GM18520 (cell line): ENCODE measurements around the gene UBAP1L.

Source experiments
- ATAC-seq: cut with Tn5 transposase; IDR thresholded peaks from one replicate; pipeline ENCODE4 v1.9.1; 2021; ENCODE audit not compliant: unreplicated experiment

The UBAP1L gene

GRCh38 chr15:65067317-65067644 lies 47.7 kb downstream of the UBAP1L start:
- ATAC-seq, result no peak

DNA sequence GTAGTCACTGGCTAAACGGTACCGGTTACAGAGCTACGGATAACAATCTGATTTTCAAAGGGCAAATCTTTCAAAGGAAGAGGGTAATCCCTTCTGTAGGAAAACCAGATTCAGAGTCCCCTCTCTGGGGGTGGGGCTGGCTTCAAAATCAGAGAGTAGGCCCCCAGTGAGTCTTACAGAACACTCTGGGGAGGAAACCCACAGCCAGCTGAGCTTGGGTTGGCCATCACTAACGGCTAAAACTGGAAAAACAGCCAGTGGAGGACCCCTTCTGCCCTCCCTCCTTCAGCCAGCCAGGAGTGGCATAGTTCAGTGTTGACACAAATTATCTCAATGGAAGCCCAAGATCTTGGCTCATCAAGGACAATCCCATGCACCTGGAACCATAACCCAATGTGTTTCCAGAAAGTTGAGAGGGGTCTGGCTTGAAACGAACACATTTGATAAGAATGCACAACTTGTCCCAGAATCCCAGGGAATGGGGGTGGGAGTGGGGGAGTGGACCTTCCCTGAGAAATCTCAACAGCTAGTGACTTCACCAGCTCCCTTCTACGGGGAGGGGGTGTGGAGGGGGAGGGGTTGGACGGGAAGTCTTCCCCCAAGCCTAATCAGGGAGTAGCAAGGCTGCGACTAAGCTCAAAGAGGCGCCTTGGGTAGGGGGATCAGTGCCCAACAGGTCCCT lies 48.2 kb downstream of the UBAP1L start:
- no peak for ATAC-seq

GRCh38 chr15:65066001-65066634 lies 48.9 kb downstream of the UBAP1L start:
- ATAC-seq, result no peak

DNA sequence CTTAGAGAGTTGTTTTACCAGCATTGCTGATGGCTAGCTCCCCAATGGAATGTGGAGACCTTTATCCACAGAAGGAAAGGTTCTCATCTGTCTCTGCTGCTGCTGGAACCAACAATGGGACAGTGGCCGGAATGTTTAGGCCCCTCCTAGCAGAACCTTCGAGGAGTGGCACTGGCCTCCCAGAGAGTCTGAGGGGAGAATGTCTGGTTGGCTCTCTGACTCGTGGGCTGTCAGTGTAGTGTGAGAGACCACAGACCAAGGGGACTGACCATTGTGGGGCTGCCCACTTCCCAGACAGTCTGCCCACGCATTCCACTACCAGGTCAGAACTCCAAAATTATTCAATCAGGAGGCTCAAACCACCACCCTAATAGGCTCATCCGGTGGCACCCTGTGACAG lies 52.3 kb downstream of the UBAP1L start:
- ATAC-seq, result no peak

DNA sequence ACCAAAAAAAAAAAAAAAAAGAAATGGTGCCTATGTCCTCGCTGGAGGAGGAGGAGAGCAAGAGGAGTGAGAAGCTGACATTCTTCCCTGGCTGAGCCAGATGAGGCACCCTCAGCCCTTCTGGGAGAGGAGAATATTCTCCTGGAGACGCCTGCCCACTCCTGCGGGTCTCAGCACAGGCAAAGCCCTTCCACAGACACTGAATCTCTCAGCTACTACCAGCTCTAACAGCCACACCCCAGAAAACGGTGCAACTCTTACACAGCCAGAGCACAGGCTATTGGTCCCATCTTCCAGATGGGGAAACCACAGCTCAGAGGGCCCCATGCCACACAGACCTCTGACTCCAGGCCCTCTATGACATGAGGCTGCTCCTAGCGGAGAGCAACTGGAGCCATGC lies 52.9 kb downstream of the UBAP1L start:
- no peak for ATAC-seq

DNA sequence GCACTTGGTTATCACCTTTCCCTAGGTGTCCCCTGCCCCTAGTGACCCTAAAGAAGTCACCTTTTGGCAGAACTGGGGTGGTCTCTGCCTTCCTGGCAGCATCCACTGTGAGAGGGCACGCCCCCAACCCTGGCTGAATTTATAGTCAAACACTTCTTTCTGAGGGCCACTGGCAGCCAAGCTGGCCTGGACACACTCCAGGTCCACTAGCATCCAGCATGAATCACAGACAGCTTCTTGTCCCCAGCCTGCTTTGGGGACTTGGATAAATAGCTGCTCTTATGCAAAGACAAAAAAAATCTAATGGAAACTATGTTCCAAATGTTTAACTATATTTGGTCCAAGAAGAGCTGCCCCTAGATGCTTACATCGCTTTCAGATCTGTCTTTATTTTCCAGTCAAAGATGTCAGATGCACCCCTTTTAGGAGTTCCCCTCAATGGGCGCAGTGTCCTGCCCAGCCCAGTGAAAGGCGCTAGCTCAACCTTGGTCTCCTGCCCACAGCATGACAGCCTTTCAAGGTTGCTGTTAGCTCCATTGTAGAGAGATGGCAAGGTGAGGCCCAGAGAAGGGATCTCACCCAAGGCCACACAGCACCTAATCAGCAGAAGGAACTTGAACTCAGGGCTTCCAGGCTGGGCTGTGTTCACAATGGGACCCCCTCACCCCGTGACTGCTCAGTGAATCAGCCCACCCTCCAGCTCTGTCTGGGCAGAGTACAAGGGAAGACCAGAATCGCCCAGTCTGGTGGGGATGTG lies 54.2 kb downstream of the UBAP1L start:
- no peak for ATAC-seq

GRCh38 chr15:65059931-65060596 lies 54.9 kb downstream of the UBAP1L start:
- no peak for ATAC-seq

GRCh38 chr15:65059369-65059750 lies 55.6 kb downstream of the UBAP1L start:
- ATAC-seq, result no peak

GRCh38 chr15:65058394-65059368 lies 56.3 kb downstream of the UBAP1L start:
- no peak for ATAC-seq

GRCh38 chr15:65057549-65057940 lies 57.5 kb downstream of the UBAP1L start:
- no peak for ATAC-seq

- no peak for ATAC-seq
These were observed 58.0 kb downstream of the UBAP1L start for GRCh38 chr15:65056868-65057548.

- no peak for ATAC-seq
These were observed 58.9 kb downstream of the UBAP1L start for GRCh38 chr15:65056106-65056505.

GRCh38 chr15:65055201-65055870 lies 59.7 kb downstream of the UBAP1L start:
- ATAC-seq, result no peak

DNA sequence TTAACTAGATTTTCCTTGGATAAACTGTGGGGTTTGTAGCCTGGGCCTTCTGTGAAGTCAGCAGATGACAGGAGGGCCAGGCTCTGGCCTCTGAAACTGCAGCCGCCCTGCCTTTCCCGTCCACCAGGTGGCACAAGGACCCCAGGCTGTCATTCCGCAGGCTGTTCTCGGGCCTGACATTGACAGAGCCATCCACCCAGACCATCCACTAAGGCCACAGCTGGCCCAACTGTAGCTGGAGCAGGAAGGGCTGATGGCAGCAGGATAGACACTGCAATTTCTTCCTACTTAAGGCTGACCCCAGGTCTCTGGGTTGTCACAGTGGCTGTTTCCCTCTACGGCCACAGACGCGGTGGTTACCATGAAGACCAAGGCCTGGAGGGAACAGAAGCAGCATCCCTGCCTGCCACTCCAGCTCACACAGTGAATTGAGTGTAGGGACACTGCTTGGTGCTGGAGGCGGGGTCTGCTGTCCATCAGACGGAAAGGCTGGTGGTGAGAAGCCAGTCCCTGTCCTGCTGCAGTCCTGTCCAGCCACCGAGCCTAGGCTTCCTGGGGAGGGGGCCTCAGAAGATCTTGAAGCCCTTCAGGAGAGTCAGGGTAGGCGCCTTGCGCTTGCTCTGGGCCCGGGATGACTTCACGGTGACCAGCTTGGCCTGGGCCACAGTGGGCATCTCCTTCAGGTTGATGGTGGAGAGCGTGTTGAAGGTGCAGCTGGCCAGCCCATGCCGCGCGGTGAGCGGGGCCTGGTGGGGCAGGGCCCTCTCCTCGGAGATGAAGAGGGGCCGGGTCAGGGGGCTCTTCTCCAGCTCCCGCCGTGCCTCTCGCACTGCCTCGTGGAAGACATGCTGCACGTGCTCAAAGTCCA lies 60.4 kb downstream of the UBAP1L start:
- ATAC-seq, result no peak

DNA sequence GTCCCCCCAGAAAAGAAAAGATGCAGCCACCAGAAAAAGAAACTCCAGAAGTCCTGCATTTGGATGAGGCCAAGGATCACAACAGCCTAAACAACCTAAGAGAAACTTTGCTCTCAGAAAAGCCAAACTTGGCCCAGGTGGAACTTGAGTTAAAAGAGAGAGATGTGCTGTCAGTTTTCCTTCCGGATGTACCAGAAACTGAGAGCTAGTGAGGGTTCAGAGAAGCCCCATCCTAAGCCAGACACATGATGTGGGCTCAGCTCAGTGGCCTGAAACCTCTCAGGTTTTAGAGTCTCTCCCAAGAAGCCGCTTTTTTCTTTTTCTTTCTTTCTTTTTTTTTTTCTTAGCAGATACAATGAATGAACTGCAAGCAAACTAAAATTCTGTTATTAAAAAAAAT lies 62.0 kb downstream of the UBAP1L start:
- no peak for ATAC-seq

DNA sequence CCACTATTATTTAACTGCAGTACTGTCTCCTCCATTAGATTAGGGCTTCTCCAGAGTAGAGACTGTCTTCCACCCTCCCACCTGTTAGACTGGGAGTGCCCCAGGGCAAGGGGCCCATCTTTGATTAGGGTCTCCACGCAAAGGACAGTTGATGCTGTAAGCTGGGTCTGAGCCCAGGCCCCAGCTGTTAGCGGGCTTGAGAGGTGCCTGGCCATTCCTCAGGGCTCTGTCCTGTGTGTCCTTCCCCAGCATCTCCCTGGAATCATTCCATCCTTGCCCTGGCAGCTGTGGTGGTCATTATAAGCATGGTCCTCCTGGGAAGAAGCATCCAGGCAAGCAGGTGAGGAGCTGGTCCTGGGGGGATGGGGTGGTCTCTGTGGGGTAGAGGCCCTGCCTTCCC lies 63.7 kb downstream of the UBAP1L start:
- no peak for ATAC-seq

DNA sequence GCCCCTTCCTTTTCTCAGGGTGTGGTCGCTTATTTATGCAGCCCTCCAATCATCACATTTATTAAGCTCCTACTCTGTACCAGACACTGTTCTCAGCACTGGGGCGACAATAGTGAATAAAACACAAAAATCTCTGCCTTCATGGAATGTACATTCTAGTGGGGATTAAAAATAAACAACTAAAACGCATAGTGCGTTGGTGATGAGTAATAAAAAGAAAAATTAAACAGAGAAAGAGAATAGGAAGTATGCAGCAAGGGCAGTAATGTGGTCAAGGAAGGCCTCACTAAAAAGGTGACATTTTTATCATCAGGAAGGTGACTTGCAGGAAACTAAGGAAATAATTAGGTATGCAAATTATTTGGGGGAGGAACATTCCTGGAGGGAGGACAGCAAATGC lies 64.7 kb downstream of the UBAP1L start:
- no peak for ATAC-seq

DNA sequence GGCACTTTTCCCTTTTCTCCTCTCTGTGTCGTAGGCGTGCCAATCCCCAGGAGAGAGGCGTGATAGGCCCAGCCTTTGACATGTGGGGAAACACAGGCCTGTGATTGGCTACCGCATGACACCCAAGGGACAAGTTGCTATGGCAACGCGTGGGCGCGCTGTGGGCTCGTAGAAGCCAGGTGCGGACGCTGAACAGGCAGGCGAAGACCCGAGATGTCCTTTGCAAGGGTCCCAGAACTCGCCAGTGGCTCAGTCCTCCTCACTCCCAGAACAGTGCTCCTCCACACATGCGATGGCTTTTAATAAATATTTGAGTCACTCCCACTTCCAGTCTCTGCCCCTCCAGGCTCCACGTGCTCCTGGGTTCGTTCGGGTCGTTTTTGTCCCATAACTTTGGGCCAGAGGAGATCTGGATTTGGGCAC lies 65.6 kb downstream of the UBAP1L start:
- ATAC-seq, result peak; percentile 87

GRCh38 chr15:65048241-65048640 lies 66.8 kb downstream of the UBAP1L start:
- ATAC-seq, result no peak
